GM19452 (cell line): ENCODE results near the gene DHRS4L2.
"Not testable (repeated sequence)": the region's sequence is repeated elsewhere in the genome, so short reads cannot be mapped to it uniquely, and the experiment has no call there.

Source experiments
- ATAC-seq: cut with Tn5 transposase; IDR thresholded peaks from one replicate; pipeline ENCODE4 v1.9.1; 2021; ENCODE audit not compliant: unreplicated experiment

DHRS4L2 gene

GRCh38 chr14:24013654-24014514, 25.2 kb downstream of the DHRS4L2 start:
- no peak for ATAC-seq

- ATAC-seq, result not testable (repeated sequence)
These were observed 27.0 kb downstream of the DHRS4L2 start for GRCh38 chr14:24015745-24016144.

GRCh38 chr14:24018978-24019377, 30.2 kb downstream of the DHRS4L2 start:
- not testable (repeated sequence) for ATAC-seq

- not testable (repeated sequence) for ATAC-seq
These were observed 31.2 kb downstream of the DHRS4L2 start for GRCh38 chr14:24019944-24020343.

- not testable (repeated sequence) for ATAC-seq
These were observed 31.8 kb downstream of the DHRS4L2 start for GRCh38 chr14:24020520-24020919.

GRCh38 chr14:24024939-24025418, 36.2 kb downstream of the DHRS4L2 start:
- not testable (repeated sequence) for ATAC-seq

GRCh38 chr14:24029687-24030086, 41.0 kb downstream of the DHRS4L2 start:
- ATAC-seq, result not testable (repeated sequence)

- not testable (repeated sequence) for ATAC-seq
These were observed 42.6 kb downstream of the DHRS4L2 start for GRCh38 chr14:24031331-24031730.

GRCh38 chr14:24032727-24033418, 44.1 kb downstream of the DHRS4L2 start:
- no peak for ATAC-seq

GRCh38 chr14:24035769-24036168, 47.0 kb downstream of the DHRS4L2 start:
- peak; percentile 14 for ATAC-seq

- ATAC-seq, result peak; percentile 58
These were observed 47.6 kb downstream of the DHRS4L2 start for GRCh38 chr14:24036169-24036962.

- ATAC-seq, result peak; percentile 37
These were observed 48.4 kb downstream of the DHRS4L2 start for GRCh38 chr14:24036963-24037657.

- no peak for ATAC-seq
These were observed 48.9 kb downstream of the DHRS4L2 start for GRCh38 chr14:24037658-24038037.

- no peak for ATAC-seq
These were observed 50.0 kb downstream of the DHRS4L2 start for GRCh38 chr14:24038686-24039085.

- ATAC-seq, result no peak
These were observed 52.0 kb downstream of the DHRS4L2 start for GRCh38 chr14:24040692-24041091.

- ATAC-seq, result no peak
These were observed 54.0 kb downstream of the DHRS4L2 start for GRCh38 chr14:24042746-24043145.

- ATAC-seq, result not testable (repeated sequence)
These were observed 60.3 kb downstream of the DHRS4L2 start for GRCh38 chr14:24049002-24049401.

GRCh38 chr14:24050753-24051152, 62.0 kb downstream of the DHRS4L2 start:
- ATAC-seq, result not testable (repeated sequence)

GRCh38 chr14:24051176-24051788, 62.6 kb downstream of the DHRS4L2 start:
- ATAC-seq, result peak; percentile 10
